ENCODE measurements around the gene FIBCD1.

The FIBCD1 gene

GRCh38 chr9:130981002-130981755, 42.1 kb upstream of the FIBCD1 start:
- no peak for DNase-seq (ENCODE audit: extremely low read depth, low read depth)
- TF ChIP-seq CTCF (IDR thresholded peaks at IDR 0.05; ENCODE audit: low read depth, low read length, missing control alignments), result no peak
- H3K4me3 ChIP-seq (replicated peaks; ENCODE audit: low read depth, low read length), result no peak overlapping the region

- no peak for DNase-seq (ENCODE audit: extremely low read depth, low read depth)
Measured at GRCh38 chr9:130980526-130980925, 41.5 kb upstream of the FIBCD1 start.

GRCh38 chr9:130979591-130980385, 40.7 kb upstream of the FIBCD1 start:
- H3K4me3 ChIP-seq (replicated peaks; ENCODE audit: low read depth, low read length), result no peak overlapping the region

More at GRCh38 chr9:130980526-130980925, 41.5 kb upstream of the FIBCD1 start:
- no peak for TF ChIP-seq CTCF (IDR thresholded peaks at IDR 0.05; ENCODE audit: low read depth, low read length, missing control alignments)
- no peak overlapping the region for H3K4me3 ChIP-seq (replicated peaks; ENCODE audit: low read depth, low read length)

GRCh38 chr9:130977811-130978221, 38.8 kb upstream of the FIBCD1 start:
- no peak for TF ChIP-seq CTCF (IDR thresholded peaks at IDR 0.05; ENCODE audit: low read depth, low read length, missing control alignments)

More at GRCh38 chr9:130979591-130980385, 40.7 kb upstream of the FIBCD1 start:
- no peak for TF ChIP-seq CTCF (IDR thresholded peaks at IDR 0.05; ENCODE audit: low read depth, low read length, missing control alignments)
- DNase-seq (ENCODE audit: extremely low read depth, low read depth), result no peak

GRCh38 chr9:130975932-130976841, 37.1 kb upstream of the FIBCD1 start:
- no peak overlapping the region for H3K4me3 ChIP-seq (replicated peaks; ENCODE audit: low read depth, low read length)
- DNase-seq (ENCODE audit: extremely low read depth, low read depth), result no peak
- TF ChIP-seq CTCF (IDR thresholded peaks at IDR 0.05; ENCODE audit: low read depth, low read length, missing control alignments), result no peak

More at GRCh38 chr9:130977811-130978221, 38.8 kb upstream of the FIBCD1 start:
- H3K4me3 ChIP-seq (replicated peaks; ENCODE audit: low read depth, low read length), result no peak overlapping the region
- DNase-seq (ENCODE audit: extremely low read depth, low read depth), result no peak

GRCh38 chr9:130975156-130975555, 36.1 kb upstream of the FIBCD1 start:
- H3K4me3 ChIP-seq (replicated peaks; ENCODE audit: low read depth, low read length), result no peak overlapping the region
- TF ChIP-seq CTCF (IDR thresholded peaks at IDR 0.05; ENCODE audit: low read depth, low read length, missing control alignments), result no peak
- no peak for DNase-seq (ENCODE audit: extremely low read depth, low read depth)

Measured in HFF-Myc (cell line).